Smooth muscle cell (in vitro differentiated cells): Measurements from ENCODE around the gene RUNX2. TPM values are rescaled to one million over a fixed set of nuclear protein-coding genes. Genes with fewer than 3 reads are reported as not detected.

ENCODE experiments used
- DNase-seq: peaks from one replicate; lab custom pipeline; 2025; ENCODE audit not compliant: unreplicated experiment; lab: John Stamatoyannopoulos, UW
- H2AFZ ChIP-seq: fragments of 200-600 bp; sonication (generic); 2 replicates; pipeline ENCODE4 v1.6.0; 2016; ENCODE audit warnings: antibody characterized with exemption, low read depth, mild to moderate bottlenecking
- H3F3A ChIP-seq: fragments of 200-600 bp; sonication (generic); 2 replicates; pipeline ENCODE4 v1.6.0; 2017; ENCODE audit warnings: antibody characterized with exemption, low read depth
- H3K27ac ChIP-seq: fragments of 200-600 bp; sonication (generic); 2 replicates; pipeline ENCODE4 v1.5.1; 2016; ENCODE audit warnings: low read depth, mild to moderate bottlenecking
- H3K27me3 ChIP-seq: fragments of 200-600 bp; sonication (generic); 2 replicates; pipeline ENCODE4 v1.6.1; 2016; ENCODE audit warnings: low read depth, mild to moderate bottlenecking
- H3K36me3 ChIP-seq: fragments of 200-600 bp; sonication (generic); 2 replicates; pipeline ENCODE4 v1.5.1; 2016; ENCODE audit warnings: low read depth
- H3K4me1 ChIP-seq: fragments of 200-600 bp; sonication (generic); 2 replicates; pipeline ENCODE4 v1.5.1; 2016; ENCODE audit warnings: low read depth
- H3K4me2 ChIP-seq: fragments of 200-600 bp; sonication (generic); 2 replicates; pipeline ENCODE4 v1.6.0; 2016; ENCODE audit warnings: mild to moderate bottlenecking
- H3K4me3 ChIP-seq: fragments of 200-600 bp; sonication (generic); 2 replicates; pipeline ENCODE4 v1.5.1; 2016; ENCODE audit warnings: mild to moderate bottlenecking
- H3K79me2 ChIP-seq: fragments of 200-600 bp; sonication (generic); 2 replicates; pipeline ENCODE4 v1.6.0; 2016; ENCODE audit warnings: low read depth, mild to moderate bottlenecking
- H3K9ac ChIP-seq: fragments of 200-600 bp; sonication (generic); 2 replicates; pipeline ENCODE4 v1.6.0; 2016; ENCODE audit warnings: low read depth
- H3K9me3 ChIP-seq: fragments of 200-600 bp; sonication (generic); replicated peaks from 2 replicates; pipeline ENCODE4 v1.5.1; 2016; ENCODE audit warnings: low read depth
- H4K20me1 ChIP-seq: fragments of 200-600 bp; sonication (generic); 2 replicates; pipeline ENCODE4 v1.6.0; 2016; ENCODE audit warnings: low read depth
- CTCF ChIP-seq: fragments of 200-600 bp; sonication (generic); IDR thresholded peaks from 2 replicates; pipeline ENCODE4 v1.5.1; 2017; ENCODE audit warnings: borderline replicate concordance, mild to moderate bottlenecking, antibody characterized with exemption; ENCODE audit not compliant: insufficient read depth, poor library complexity, severe bottlenecking
- WGBS: methylation state at CpG from one replicate; pipeline ENCODE4 v1.1.7; 2016; ENCODE audit warnings: low lambda C conversion rate; 5-methylcytosine and 5-hydroxymethylcytosine counted together
- polyA plus RNA-seq: library from polyadenylated mRNA; unstranded; fragments of >200 nt; fragmentation: Nextera tagmentation; extraction: Ambion mirVana; gene quantifications from 2 replicates; pipeline ENCODE4 v1.2.1, GENCODE V29; 2016
- total RNA-seq: library from RNA; depleted of rRNA; stranded (reverse); fragments of >200 nt; gene quantifications from 2 replicates; pipeline ENCODE4 v1.2.3, GENCODE V29; 2014

Gene RUNX2
- total and polyA plus RNA-seq, 2 experiments from 2014 or later = 12.5 to 16.4 TPM

- peaks cover 5% of the 10 kb centered on the region for H3K36me3 ChIP-seq
- peaks cover 25% of the 10 kb centered on the region for H3K79me2 ChIP-seq
- H2AFZ ChIP-seq = no peak overlapping the region
- no peak for DNase-seq
- H3F3A ChIP-seq = peaks cover 21% of the 10 kb centered on the region
- no peak overlapping the region for H3K9ac ChIP-seq
- no peak for TF ChIP-seq CTCF
- 81% methylated on average over 13 of the region's 13 CpGs for WGBS
- no peaks in the 10 kb centered on the region for H3K9me3 ChIP-seq
- H3K4me3 ChIP-seq = no peak overlapping the region
- peaks cover 5% of the 10 kb centered on the region for H3K4me1 ChIP-seq
- no peaks in the 10 kb centered on the region for H4K20me1 ChIP-seq
- no peak overlapping the region for H3K4me2 ChIP-seq
- peak overlapping the region; percentile 66 for H3K27ac ChIP-seq
- no peaks in the 10 kb centered on the region for H3K27me3 ChIP-seq
Measured at GRCh38 chr6:45473121-45473993, 145.2 kb downstream of the RUNX2 start.

- Histone ChIP-seq H3K9ac (no peak overlapping the region), H3K36me3 (peaks cover 5% of the 10 kb centered on the region), H3K27me3 (no peaks in the 10 kb centered on the region), H3K4me3 (no peak overlapping the region), H3K79me2 (peaks cover 25% of the 10 kb centered on the region), H3K4me2 (peak overlapping the region; percentile 35), H3F3A (peaks cover 19% of the 10 kb centered on the region), H3K4me1 (peaks cover 5% of the 10 kb centered on the region), H2AFZ (no peak overlapping the region), H4K20me1 (no peaks in the 10 kb centered on the region), H3K27ac (peak overlapping the region; percentile 66), H3K9me3 (no peaks in the 10 kb centered on the region)
- 13% methylated on average over 2 of the region's 2 CpGs for WGBS
- DNase-seq = no peak
- no peak for TF ChIP-seq CTCF
Measured at GRCh38 chr6:45474376-45474775, 146.2 kb downstream of the RUNX2 start.

- 93% methylated on average over 2 of the region's 2 CpGs for WGBS
- no peak overlapping the region for H2AFZ ChIP-seq
- peaks cover 24% of the 10 kb centered on the region for H3F3A ChIP-seq
- no peaks in the 10 kb centered on the region for H3K9me3 ChIP-seq
- no peak overlapping the region for H3K27ac ChIP-seq
- H3K9ac ChIP-seq = no peak overlapping the region
- no peak overlapping the region for H3K4me3 ChIP-seq
- TF ChIP-seq CTCF = no peak
- no peak for DNase-seq
- no peaks in the 10 kb centered on the region for H3K27me3 ChIP-seq
- H3K79me2 ChIP-seq = peaks cover 18% of the 10 kb centered on the region
- no peaks in the 10 kb centered on the region for H4K20me1 ChIP-seq
- peaks cover 14% of the 10 kb centered on the region for H3K4me1 ChIP-seq
- no peaks in the 10 kb centered on the region for H3K36me3 ChIP-seq
- H3K4me2 ChIP-seq = no peak overlapping the region
Measured at GRCh38 chr6:45476341-45476740, 148.2 kb downstream of the RUNX2 start.
